ENCODE data around the gene KRTAP17-1. TPM values are rescaled to one million over a fixed set of nuclear protein-coding genes. Genes with fewer than 3 reads are reported as not detected.
"Not testable (repeated sequence)": the region's sequence is repeated elsewhere in the genome, so short reads cannot be mapped to it uniquely, and the experiment has no call there.

The KRTAP17-1 gene
- not detected for total RNA-seq

DNA sequence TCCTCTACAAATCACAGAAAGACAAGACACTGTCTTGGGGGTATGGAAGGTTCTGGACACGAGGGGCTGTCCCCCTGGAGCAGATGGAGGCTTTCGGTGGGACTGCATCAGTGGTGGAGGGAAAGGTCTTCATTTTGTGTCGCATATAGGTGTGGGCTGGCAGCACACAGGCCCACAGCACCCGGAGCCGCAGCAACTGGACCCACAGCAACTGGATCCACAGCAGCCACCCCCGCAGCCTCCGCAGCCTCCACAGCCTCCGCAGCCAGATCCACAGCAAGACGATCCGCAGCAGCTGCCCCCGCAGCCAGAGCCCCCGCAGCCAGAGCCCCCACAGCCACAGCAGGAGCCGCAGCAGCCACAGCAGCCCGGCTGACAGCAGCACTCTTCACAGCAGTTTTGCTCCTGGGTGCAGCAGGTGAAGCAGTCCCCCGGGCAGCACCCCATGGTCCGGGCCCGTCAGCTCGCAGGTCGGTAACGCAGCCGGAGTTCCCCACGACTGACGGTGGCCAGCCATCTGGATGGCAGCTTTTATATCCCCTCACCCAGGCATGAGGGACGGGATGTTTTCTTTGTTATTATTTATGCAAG is at the start of gene KRTAP17-1:
KRTAP17-1 (minus strand) TSS at position 507 of the 591 bp plus-strand sequence; CDS start at position 447, 60 bp downstream.
- no peak for FAIRE-seq
- DNase-seq (ENCODE audit: low spot score in 2 of 2): no peak

DNA sequence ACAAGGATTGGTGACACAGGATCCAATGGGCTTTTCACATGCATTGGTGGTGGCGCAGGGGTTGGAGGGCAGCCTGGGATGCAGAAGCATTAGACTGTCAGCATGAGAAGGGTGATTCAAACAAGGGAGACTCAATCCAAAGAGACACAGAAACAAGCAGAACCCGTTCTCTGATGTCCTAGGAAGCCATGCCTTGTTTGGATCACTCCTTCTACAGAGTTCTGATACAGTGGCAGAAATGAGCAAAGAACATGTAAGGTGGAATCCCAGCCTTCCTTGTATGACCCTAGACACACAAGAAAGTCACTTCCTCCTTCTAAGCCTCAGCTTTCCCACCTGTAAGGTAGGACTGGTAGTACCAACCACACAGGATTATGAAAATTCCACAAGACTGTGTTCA is 48.4 kb upstream of the KRTAP17-1 start:
- no peak for FAIRE-seq

GRCh38 chr17:41360296-41360995 is 44.9 kb upstream of the KRTAP17-1 start:
- DNase-seq (ENCODE audit: low spot score in 2 of 2): no peak
- no peak for FAIRE-seq

More for the DNA sequence above, 48.4 kb upstream of the KRTAP17-1 start:
- no peak for DNase-seq (ENCODE audit: low spot score in 2 of 2)

GRCh38 chr17:41354536-41354935 is 39.0 kb upstream of the KRTAP17-1 start:
- FAIRE-seq: no peak
- DNase-seq (ENCODE audit: low spot score in 2 of 2): no peak

GRCh38 chr17:41352597-41353366 is 37.3 kb upstream of the KRTAP17-1 start:
- FAIRE-seq (no peak), DNase-seq (ENCODE audit: low spot score in 2 of 2) (no peak)

DNA sequence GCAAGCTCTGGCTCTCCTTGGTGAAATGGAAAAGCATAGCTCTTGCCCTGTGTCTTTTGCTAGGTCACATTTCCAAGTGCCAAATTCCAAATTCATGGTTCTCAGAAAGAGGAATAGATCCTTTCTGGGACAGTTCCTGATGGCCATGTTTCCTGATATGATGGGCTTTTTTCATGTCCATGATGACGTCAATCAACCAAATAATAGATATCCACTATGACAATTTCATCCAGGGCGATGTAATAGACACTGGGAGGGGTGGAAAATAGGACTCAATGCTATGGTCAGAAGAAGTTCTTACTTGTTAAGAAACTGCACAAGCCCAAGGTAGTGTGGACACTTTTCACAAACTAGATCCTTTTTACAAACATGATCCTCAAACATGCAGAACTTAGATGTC is 35.7 kb upstream of the KRTAP17-1 start:
- FAIRE-seq (no peak), DNase-seq (ENCODE audit: low spot score in 2 of 2) (no peak)

DNA sequence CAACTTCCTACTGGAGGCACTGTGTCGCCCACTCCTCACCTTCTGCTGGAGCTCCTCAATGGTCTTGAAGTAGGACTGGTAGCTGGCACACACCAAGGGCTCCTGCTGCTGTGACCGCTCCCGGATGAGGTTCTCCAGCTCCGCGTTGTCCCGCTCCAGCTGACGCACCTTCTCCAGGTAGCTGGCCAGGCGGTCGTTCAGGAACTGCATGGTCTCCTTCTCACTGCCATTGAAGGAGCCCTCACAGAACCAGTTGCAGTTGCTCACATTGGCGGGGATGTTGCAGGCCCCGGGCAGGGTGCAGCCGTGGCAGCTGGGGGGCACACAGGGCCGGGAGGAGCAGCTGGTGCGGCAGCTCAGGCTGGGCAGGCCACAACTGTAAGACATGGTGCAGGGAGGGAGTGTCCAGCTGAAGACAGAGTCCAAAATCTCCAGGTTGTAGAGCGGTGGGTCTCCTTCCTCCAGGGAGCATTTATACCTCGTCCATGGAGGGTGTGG is 34.9 kb upstream of the KRTAP17-1 start, which contains the start of gene KRT33A:
KRT33A (minus strand) TSS at position 448 of the 498 bp plus-strand sequence; CDS start at position 387, 61 bp downstream.
- not testable (repeated sequence) for FAIRE-seq; DNase-seq (ENCODE audit: low spot score in 2 of 2)

GRCh38 chr17:41347869-41348760 is 32.6 kb upstream of the KRTAP17-1 start:
- FAIRE-seq: no peak
- DNase-seq (ENCODE audit: low spot score in 2 of 2): no peak

DNA sequence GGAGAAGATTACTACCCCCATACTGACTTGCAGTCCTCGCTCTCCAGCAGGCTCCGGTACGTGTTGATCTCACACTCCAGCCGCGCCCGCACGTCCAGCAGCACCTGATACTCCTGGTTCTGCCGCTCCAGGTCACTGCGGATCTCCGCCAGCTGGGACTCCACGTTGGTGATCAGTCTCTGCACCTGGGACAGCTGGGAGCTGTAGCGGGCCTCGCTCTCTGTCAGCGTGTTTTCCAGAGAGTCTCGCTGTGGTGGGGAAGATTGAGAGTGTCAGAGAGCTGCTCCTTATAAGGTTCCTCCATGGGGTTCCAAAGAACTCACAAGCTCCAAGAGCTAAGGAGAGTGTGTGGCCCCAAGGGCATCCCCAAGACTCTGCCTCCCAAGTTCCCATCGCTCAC is 30.9 kb upstream of the KRTAP17-1 start:
- DNase-seq (ENCODE audit: low spot score in 2 of 2); FAIRE-seq: not testable (repeated sequence)

DNA sequence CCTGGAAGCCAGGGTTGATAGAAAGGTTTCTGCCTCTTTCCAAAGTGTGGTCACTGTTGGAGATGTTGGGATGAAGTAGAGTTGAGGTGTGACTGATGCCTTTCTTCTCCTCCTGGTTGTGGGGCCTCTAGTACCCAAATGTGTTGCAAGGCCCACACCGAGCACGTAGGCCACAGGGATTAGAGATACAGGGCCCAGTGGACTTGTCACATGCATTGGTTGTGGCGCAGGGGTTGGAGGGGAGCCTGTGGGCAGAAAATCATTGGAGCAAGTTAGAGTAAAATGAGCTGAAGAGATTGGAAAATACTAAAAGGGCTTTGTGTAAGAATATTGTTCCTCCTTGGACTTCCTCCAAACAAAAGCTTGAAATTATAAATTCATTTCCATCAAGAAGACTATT is 30.5 kb upstream of the KRTAP17-1 start:
- DNase-seq (ENCODE audit: low spot score in 2 of 2): no peak

DNA sequence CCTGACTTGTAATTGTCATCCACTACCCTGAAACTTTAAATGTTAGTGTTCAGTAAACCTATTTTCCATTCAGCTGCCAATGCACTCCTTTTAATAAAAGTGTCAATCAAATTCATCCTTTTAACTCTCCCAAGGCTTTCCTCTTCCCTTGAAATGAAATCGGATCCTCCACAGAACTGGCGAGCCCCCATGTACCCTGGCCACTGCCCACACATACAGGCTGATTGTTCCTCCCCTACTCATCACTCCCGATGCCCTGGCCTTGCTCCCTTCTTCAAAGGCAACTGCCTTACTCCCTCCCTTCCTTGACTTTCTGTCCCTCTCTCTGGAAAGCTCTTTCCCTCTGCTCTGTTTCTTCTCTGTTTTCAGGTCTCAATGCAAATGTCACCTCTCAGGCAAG is 27.5 kb upstream of the KRTAP17-1 start:
- FAIRE-seq (no peak), DNase-seq (ENCODE audit: low spot score in 2 of 2) (no peak)

More for the DNA sequence above, 30.5 kb upstream of the KRTAP17-1 start:
- no peak for FAIRE-seq

GRCh38 chr17:41340934-41341861 is 25.7 kb upstream of the KRTAP17-1 start:
- no peak for FAIRE-seq
- DNase-seq (ENCODE audit: low spot score in 2 of 2): no peak

DNA sequence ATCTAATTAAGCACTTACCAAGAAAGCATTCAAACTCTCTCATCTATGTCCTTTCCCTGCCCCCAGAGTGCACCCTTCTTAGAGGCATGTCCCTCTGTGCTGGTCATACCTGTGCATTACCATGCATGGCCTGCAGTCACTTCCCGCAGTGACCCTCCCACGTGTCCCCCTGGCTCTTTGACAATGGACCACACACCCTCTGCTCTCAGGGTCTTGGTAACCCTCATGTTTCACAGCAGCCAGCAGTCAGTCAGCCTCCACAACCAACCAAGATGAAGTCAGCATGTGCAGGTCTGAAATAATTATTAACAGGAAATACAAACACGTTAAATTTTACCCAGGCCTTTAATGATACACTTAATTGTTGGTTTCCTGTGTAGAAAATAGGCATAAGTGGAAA is 25.0 kb upstream of the KRTAP17-1 start:
- no peak for FAIRE-seq
- DNase-seq (ENCODE audit: low spot score in 2 of 2): no peak

DNA sequence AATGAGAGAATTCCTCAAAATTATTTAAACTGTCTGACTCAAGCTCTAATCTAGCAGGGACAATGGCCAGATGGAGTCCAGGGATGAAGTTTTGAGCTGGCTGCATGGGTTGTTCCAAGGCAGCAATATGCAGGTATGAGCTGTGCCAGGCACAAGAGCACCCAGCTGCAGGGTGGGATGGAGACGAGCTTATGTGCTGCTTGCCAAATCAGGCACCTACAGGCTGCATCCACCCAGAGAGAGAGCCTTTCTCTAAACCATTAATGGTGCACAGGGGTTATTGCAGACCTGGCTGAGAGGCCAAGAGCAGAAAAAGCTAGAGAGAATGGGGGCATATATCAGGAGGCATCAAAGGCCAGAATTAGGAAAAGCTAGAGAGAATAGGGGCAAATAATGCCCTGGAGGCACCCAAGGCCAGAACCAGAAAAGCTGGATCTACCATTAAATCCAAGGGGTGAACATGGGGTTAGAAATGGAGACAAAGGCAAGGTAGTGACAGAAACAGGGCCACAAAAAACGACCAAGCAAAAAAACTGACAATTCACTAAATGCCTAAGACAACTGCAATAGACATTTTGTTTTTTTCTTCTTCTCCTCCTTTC is 24.2 kb upstream of the KRTAP17-1 start:
- no peak for FAIRE-seq
- no peak for DNase-seq (ENCODE audit: low spot score in 2 of 2)

DNA sequence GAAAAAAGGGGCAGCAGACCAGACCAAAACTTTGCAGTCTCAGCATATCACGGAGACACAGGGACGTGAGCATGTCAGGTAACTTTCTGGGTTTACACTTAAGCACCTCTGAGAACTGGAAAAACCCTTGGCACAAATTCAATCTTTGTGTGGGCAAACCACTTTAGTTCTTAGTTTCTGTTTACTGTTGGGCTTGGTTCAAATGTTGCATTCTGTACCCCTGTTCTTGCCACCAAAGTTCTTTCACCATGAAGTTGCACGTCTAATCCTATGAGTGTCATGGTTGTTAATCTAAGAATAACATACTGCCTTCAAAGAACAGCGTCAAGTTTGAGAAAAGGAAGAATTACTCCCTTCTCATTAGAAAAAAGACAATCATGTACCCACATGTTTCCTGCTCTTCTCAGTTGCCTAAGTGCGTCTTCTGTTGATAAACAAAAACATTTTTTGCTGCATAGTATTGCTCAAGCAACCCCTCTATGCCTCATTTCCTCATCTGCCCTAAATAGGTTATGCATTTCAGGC is 23.5 kb upstream of the KRTAP17-1 start:
- FAIRE-seq: no peak

DNA sequence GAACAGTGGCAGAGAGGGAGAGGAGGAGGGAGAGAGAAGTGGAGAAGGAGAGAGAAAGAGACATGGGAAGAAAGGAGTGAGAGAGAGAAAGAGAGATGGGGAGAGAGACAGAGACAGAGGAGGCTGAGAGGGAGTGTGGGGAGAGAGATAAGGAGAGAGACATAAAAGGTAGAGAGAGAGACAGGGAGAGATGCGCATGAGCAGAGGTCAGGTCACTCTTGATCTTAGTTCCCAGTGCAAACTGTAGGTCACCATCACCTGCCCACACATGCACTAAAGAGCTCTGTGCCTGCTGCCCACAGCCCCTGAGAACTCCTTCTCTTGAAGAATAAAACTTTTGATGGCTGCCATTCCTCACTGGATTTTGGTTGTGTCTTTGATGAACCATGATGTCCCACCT is 20.2 kb upstream of the KRTAP17-1 start:
- FAIRE-seq (no peak), DNase-seq (ENCODE audit: low spot score in 2 of 2) (no peak)

More for the DNA sequence above, 23.5 kb upstream of the KRTAP17-1 start:
- no peak for DNase-seq (ENCODE audit: low spot score in 2 of 2)

DNA sequence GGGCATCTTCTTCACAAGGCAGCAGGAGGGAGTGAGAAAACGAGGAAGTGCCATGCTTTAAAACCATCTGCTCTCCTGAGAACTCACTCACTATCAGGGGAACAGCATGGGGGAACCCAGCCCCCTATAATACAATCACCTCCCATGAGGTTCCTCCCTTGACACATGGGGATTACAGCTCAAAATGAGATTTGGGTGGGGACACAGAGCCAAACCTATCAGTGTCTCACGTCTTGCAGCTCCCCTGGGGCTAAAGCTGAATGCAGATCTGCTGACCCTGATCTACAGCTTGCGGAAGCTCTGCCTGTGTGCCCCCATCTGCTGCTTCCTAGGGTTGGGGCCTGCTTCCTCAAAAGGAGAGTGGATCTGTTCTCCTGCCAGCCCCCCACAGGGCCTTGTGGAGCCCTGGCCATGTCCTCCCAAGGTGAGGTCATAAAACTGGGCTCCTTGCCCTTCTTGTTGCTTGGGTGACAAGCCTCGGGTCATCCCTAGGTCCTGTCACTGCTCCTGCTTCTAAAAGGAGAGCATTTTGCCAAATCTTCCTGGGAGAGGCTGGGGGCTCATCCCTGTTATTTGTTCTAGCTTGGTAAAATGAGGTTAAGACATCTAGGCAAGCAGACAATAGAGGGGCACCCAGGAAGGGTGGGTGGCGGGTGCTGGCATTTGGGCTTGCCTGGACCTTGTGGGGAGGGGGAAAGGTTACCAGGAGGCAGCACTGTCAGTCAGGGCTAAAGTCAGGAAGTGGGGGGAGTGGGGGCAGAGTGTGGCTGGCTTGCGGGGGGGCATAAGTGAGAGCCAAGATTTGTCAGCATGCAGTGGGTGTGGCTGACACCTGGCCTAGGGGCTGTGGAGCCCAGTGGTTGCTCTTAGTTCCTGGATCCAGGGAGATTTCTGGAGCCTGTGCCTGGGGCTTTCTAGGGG is 19.1 kb upstream of the KRTAP17-1 start:
- DNase-seq (ENCODE audit: low spot score in 2 of 2) (no peak), FAIRE-seq (no peak)

Data from frontal cortex (tissue), 4 donors.